Loucy (cell line): ENCODE results near the gene HOPX.

Source experiments
- H2AFZ ChIP-seq: fragments of 200-600 bp; sonication (generic); 2 replicates; pipeline ENCODE4 v1.6.0; 2016; ENCODE audit warnings: antibody characterized with exemption, mild to moderate bottlenecking, low read length, moderate library complexity
- H3F3A ChIP-seq: fragments of 200-600 bp; 2 replicates; pipeline ENCODE4 v1.6.0; 2016; ENCODE audit warnings: antibody characterized with exemption, low read depth, mild to moderate bottlenecking
- H3K27me3 ChIP-seq: fragments of 200-600 bp; sonication (generic); 2 replicates; pipeline ENCODE4 v1.6.1; 2014; ENCODE audit warnings: low read length, mild to moderate bottlenecking; ENCODE audit not compliant: insufficient read depth, poor library complexity, severe bottlenecking
- H3K36me3 ChIP-seq: fragments of 200-600 bp; sonication (generic); 2 replicates; pipeline ENCODE4 v1.6.1; 2016; ENCODE audit warnings: low read length; ENCODE audit not compliant: insufficient read depth
- H3K4me1 ChIP-seq: fragments of 200-600 bp; sonication (generic); 2 replicates; pipeline ENCODE4 v1.5.1; 2014; ENCODE audit warnings: low read length, mild to moderate bottlenecking; ENCODE audit not compliant: insufficient read depth, poor library complexity, severe bottlenecking
- H3K4me2 ChIP-seq: fragments of 200-600 bp; sonication (generic); 2 replicates; pipeline ENCODE4 v1.6.0; 2014; ENCODE audit warnings: antibody characterized with exemption, low read length, low read depth, mild to moderate bottlenecking; ENCODE audit not compliant: poor library complexity, severe bottlenecking
- H3K4me3 ChIP-seq: fragments of 200-600 bp; sonication (generic); 2 replicates; pipeline ENCODE4 v1.5.1; 2014; ENCODE audit warnings: low read length, mild to moderate bottlenecking, mixed read lengths; ENCODE audit not compliant: poor library complexity, severe bottlenecking
- H3K79me2 ChIP-seq: fragments of 200-600 bp; sonication (generic); 2 replicates; pipeline ENCODE4 v1.6.1; 2014; ENCODE audit warnings: low read length; ENCODE audit not compliant: insufficient read depth
- H3K9ac ChIP-seq: fragments of 200-600 bp; sonication (generic); 2 replicates; pipeline ENCODE4 v1.6.0; 2014; ENCODE audit warnings: mild to moderate bottlenecking, low read depth, low read length, moderate library complexity; ENCODE audit not compliant: poor library complexity, severe bottlenecking
- H3K9me2 ChIP-seq: fragments of 200-600 bp; sonication (generic); replicated peaks from 2 replicates; pipeline ENCODE4 v1.6.1; 2016; ENCODE audit warnings: low read depth, low read length, mixed read lengths
- H3K9me3 ChIP-seq: fragments of 200-600 bp; sonication (generic); 2 replicates; pipeline ENCODE4 v1.6.1; 2014; ENCODE audit warnings: mild to moderate bottlenecking, antibody characterized with exemption, low read length, low read depth; ENCODE audit not compliant: insufficient read depth
- H4K20me1 ChIP-seq: fragments of 200-600 bp; sonication (generic); 2 replicates; pipeline ENCODE4 v1.6.0; 2014; ENCODE audit warnings: antibody characterized with exemption, low read length, mild to moderate bottlenecking; ENCODE audit not compliant: insufficient read depth, poor library complexity, severe bottlenecking
- EZH2phosphoT487 ChIP-seq: fragments of 200-600 bp; IDR thresholded peaks from 2 replicates; pipeline ENCODE4 v1.6.1; 2018; ENCODE audit warnings: antibody characterized with exemption, mild to moderate bottlenecking, moderate library complexity, borderline replicate concordance
- TF ChIP-seq, protein P1 (sequence below): fragments of 200-600 bp; sonication (generic); conservative IDR thresholded peaks from 2 replicates; pipeline ENCODE4 v1.5.1; 2014; ENCODE audit warnings: mild to moderate bottlenecking, antibody characterized with exemption, low read length

HOPX gene

DNA sequence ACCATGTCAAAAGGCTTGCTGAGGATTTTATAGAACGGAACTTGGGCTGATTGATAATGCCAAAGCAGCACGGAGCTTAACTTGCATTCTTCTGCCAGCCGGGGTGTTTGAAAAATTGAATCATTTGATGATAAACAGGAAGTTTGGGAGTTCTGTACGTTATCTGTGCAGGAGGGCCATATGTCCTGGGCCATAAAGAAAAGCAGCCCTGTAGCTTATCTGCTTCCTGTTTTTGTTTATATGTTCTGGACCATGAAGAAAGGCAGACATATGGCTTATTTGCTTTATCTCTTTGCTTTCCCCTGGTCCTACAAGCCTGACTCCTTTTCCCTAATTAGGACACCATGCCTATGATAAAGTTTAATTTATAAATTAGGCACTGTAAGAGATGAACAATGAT, 62.4 kb downstream of the HOPX start:
- no peak for TF ChIP-seq EZH2phosphoT487
- TF ChIP-seq, protein P1, sequence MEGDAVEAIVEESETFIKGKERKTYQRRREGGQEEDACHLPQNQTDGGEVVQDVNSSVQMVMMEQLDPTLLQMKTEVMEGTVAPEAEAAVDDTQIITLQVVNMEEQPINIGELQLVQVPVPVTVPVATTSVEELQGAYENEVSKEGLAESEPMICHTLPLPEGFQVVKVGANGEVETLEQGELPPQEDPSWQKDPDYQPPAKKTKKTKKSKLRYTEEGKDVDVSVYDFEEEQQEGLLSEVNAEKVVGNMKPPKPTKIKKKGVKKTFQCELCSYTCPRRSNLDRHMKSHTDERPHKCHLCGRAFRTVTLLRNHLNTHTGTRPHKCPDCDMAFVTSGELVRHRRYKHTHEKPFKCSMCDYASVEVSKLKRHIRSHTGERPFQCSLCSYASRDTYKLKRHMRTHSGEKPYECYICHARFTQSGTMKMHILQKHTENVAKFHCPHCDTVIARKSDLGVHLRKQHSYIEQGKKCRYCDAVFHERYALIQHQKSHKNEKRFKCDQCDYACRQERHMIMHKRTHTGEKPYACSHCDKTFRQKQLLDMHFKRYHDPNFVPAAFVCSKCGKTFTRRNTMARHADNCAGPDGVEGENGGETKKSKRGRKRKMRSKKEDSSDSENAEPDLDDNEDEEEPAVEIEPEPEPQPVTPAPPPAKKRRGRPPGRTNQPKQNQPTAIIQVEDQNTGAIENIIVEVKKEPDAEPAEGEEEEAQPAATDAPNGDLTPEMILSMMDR: no peak
- Histone ChIP-seq H2AFZ (no peak overlapping the region), H3K4me2 (no peak overlapping the region)

DNA sequence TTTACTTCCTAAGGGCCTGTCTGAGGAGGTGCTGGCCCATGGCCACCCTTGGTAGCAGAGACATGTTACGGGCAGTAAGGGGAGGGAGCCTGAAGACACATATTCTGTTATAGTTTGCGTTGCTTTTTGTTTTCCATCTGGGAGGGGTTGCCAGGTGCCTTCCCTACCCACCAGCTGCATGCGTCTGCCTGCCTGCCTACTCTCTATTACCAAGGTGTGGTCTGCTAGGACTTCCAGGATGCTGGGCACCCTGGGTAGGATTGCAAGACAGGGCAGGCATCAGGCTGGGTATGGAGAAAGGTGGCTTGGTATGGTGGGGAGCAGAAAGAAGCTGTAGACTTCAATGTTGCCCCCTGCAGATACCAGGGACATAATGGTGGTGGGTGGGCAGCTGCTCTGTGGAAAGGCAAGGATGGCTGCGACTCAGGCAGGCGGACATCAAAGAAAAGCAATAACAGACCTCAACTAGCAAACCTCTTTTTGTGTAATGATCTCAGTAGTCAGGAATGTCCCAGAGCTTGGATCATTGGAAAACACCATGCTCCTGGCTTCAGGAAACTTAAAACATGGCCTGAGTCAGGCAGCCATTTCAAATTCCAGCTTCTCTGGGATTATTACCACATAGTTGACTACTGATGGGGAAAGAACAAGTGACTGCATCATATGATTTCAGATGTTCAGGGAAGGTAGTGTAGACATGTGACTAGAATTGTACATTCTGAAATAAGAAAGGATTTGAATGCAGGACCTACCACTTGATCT, 67.8 kb downstream of the HOPX start:
- Histone ChIP-seq H3K79me2 (no peaks in the 10 kb centered on the region), H3K9ac (no peak overlapping the region), H3K4me3 (no peak overlapping the region), H3K9me2 (no peaks in the 10 kb centered on the region), H3K27me3 (no peaks in the 10 kb centered on the region), H3K4me2 (no peak overlapping the region), H4K20me1 (no peaks in the 10 kb centered on the region), H3K9me3 (no peaks in the 10 kb centered on the region), H3F3A (no peaks in the 10 kb centered on the region), H2AFZ (no peak overlapping the region), H3K4me1 (peaks cover 8% of the 10 kb centered on the region), H3K36me3 (no peaks in the 10 kb centered on the region)
- no peak for TF ChIP-seq EZH2phosphoT487
- TF ChIP-seq, protein P1: no peak

More for the DNA sequence above, 62.4 kb downstream of the HOPX start:
- Histone ChIP-seq H3K4me3 (no peak overlapping the region), H3K36me3 (no peaks in the 10 kb centered on the region), H3F3A (no peaks in the 10 kb centered on the region), H3K27me3 (no peaks in the 10 kb centered on the region), H3K79me2 (no peaks in the 10 kb centered on the region), H3K4me1 (peaks cover 5% of the 10 kb centered on the region), H4K20me1 (no peaks in the 10 kb centered on the region), H3K9me2 (no peaks in the 10 kb centered on the region), H3K9ac (no peak overlapping the region), H3K9me3 (no peaks in the 10 kb centered on the region)

DNA sequence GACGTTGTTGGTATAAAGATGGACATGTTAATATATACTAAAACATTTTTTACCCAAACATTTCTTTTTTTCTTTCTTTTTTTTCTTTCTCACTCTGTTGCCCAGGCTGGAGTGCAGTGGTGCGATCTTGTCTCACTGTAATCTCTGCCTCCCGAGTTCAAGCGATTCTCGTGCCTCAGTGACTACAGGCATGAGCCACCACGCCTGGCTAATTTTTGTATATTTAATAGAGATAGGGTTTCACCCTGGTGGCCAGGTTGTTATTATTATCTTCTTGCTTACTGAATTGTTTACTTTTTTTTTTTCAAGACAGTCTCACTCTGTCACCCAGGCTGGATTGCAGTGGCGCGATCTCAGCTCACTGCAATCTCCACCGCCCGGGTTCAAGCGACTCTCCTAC, 68.8 kb downstream of the HOPX start:
- Histone ChIP-seq H3K36me3 (no peaks in the 10 kb centered on the region), H3K9ac (no peak overlapping the region), H4K20me1 (no peaks in the 10 kb centered on the region), H3K4me3 (no peak overlapping the region), H3K4me2 (no peak overlapping the region), H3K9me3 (no peaks in the 10 kb centered on the region), H3K9me2 (no peaks in the 10 kb centered on the region), H2AFZ (no peak overlapping the region), H3K79me2 (no peaks in the 10 kb centered on the region), H3K4me1 (peaks cover 8% of the 10 kb centered on the region), H3F3A (no peaks in the 10 kb centered on the region), H3K27me3 (no peaks in the 10 kb centered on the region)
- no peak for TF ChIP-seq EZH2phosphoT487
- TF ChIP-seq, protein P1: no peak
